Limb (tissue), 2 donors: Measurements from ENCODE around the gene FOXP1.

Source experiments
- DNase-seq, 2 donors: peaks; one replicate each; pipeline ENCODE4 v3.0.0-alpha.2; 2016; ENCODE audit errors: extremely low spot score in 2 of 2

Gene FOXP1

GRCh38 chr3:71583566-71584393, at the start of gene FOXP1:
TSS of gene FOXP1 (minus strand) at chr3:71583728. CDS start at chr3:71198381, 385,347 bp downstream.
- peak; percentile 78 to 88 for DNase-seq

GRCh38 chr3:71629711-71630110, 46.2 kb upstream of the FOXP1 start:
- no peak for DNase-seq

GRCh38 chr3:71629289-71629688, 45.8 kb upstream of the FOXP1 start:
- DNase-seq = no peak

- no peak for DNase-seq
Observed at GRCh38 chr3:71628522-71628921, 45.0 kb upstream of the FOXP1 start.

- DNase-seq = no peak
Observed at GRCh38 chr3:71625676-71626075, 42.1 kb upstream of the FOXP1 start.

- no peak for DNase-seq
Observed at GRCh38 chr3:71621825-71622537, 38.5 kb upstream of the FOXP1 start.

- no peak for DNase-seq
Observed at GRCh38 chr3:71618538-71618937, 35.0 kb upstream of the FOXP1 start.

- no peak for DNase-seq
Observed at GRCh38 chr3:71616571-71617021, 33.1 kb upstream of the FOXP1 start.

GRCh38 chr3:71614869-71615268, 31.3 kb upstream of the FOXP1 start:
- no peak for DNase-seq

- no peak for DNase-seq
Observed at GRCh38 chr3:71614426-71614825, 30.9 kb upstream of the FOXP1 start.

- no peak for DNase-seq
Observed at GRCh38 chr3:71611099-71611498, 27.6 kb upstream of the FOXP1 start.

GRCh38 chr3:71607364-71607763, 23.8 kb upstream of the FOXP1 start:
- DNase-seq = no peak

- DNase-seq = no peak
Observed at GRCh38 chr3:71606582-71606981, 23.1 kb upstream of the FOXP1 start.

- DNase-seq = no peak
Observed at GRCh38 chr3:71602256-71602655, 18.7 kb upstream of the FOXP1 start.

- DNase-seq = no peak
Observed at GRCh38 chr3:71601811-71602210, 18.3 kb upstream of the FOXP1 start.

GRCh38 chr3:71600646-71601288, 17.2 kb upstream of the FOXP1 start:
- DNase-seq = no peak

- no peak for DNase-seq
Observed at GRCh38 chr3:71599416-71599815, 15.9 kb upstream of the FOXP1 start.

GRCh38 chr3:71598292-71598691, 14.8 kb upstream of the FOXP1 start:
- DNase-seq = no peak

- no peak for DNase-seq
Observed at GRCh38 chr3:71597286-71597685, 13.8 kb upstream of the FOXP1 start.

GRCh38 chr3:71593106-71593505, 9.6 kb upstream of the FOXP1 start:
- no peak for DNase-seq

GRCh38 chr3:71591101-71591500, 7.6 kb upstream of the FOXP1 start:
- no peak for DNase-seq

GRCh38 chr3:71589132-71589531, 5.6 kb upstream of the FOXP1 start:
- DNase-seq = no peak
